Measurements from ENCODE around the gene GGTLC2.
"Not testable (repeated sequence)": the region's sequence is repeated elsewhere in the genome, so short reads cannot be mapped to it uniquely, and the experiment has no call there.

Gene GGTLC2

GRCh38 chr22:22685586-22685985 lies 41.2 kb downstream of the GGTLC2 start:
- no peaks in the 10 kb centered on the region for H3K9me3 ChIP-seq (ENCODE audit: control insufficient read depth, low read length)
- H3K27me3 ChIP-seq (replicated peaks; ENCODE audit: control insufficient read depth, insufficient read depth, low read length): peaks cover 3% of the 10 kb centered on the region
- no peaks in the 10 kb centered on the region for H3K36me3 ChIP-seq (ENCODE audit: control insufficient read depth, insufficient read depth, low read length, severe bottlenecking)
- no peak overlapping the region for H3K9ac ChIP-seq (ENCODE audit: low read length)
- peaks cover 24% of the 10 kb centered on the region for H3K4me1 ChIP-seq (ENCODE audit: control insufficient read depth, insufficient read depth, low read length)
- H3K4me3 ChIP-seq (ENCODE audit: low read length): no peak overlapping the region
- no peak for DNase-seq (ENCODE audit: low read depth)

DNA sequence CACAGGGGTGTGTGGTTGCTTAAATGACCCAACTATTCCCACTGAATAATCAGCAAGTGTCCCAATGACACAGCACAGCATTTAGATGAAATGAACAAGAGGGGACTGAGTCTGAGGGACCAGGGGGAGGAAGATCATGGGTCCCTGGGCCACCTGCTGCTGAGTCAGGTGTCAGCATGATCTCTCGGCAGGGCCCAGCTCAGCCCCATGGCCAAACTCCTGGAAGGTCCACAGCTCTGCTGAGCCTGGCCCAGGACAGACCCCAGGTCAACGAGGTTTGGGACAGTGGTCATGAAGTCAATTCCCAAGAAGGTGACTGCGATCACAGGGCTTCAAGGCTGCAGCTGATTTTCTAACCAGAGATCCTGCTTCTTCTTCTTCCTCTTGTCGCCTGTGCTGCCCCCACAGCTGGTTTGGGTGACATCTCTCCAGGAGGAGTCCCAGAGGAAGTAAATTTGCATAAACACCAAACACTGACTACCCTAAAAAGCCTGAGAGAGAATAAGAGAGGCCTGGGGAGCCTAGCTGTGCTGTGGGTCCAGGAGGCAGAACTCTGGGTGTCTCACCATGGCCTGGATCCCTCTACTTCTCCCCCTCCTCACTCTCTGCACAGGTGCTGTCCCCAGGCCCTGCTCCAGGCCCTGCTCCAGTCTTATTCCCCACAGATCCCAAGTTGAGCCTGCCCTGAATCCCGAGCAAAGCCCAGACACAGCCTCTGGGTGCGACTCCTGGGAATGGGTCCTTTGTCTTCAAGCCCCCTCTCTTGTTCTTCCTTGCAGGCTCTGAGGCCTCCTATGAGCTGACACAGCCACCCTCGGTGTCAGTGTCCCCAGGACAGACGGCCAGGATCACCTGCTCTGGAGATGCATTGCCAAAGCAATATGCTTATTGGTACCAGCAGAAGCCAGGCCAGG lies 42.0 kb downstream of the GGTLC2 start:
- H3K4me1 ChIP-seq (ENCODE audit: control insufficient read depth, insufficient read depth, low read length): peaks cover 28% of the 10 kb centered on the region
- H3K4me3 ChIP-seq (ENCODE audit: low read length); H3K36me3 ChIP-seq (ENCODE audit: control insufficient read depth, insufficient read depth, low read length, severe bottlenecking); H3K9me3 ChIP-seq (ENCODE audit: control insufficient read depth, low read length); H3K9ac ChIP-seq (ENCODE audit: low read length); DNase-seq (ENCODE audit: low read depth); H3K27me3 ChIP-seq (replicated peaks; ENCODE audit: control insufficient read depth, insufficient read depth, low read length): not testable (repeated sequence)

- H3K4me3 ChIP-seq (ENCODE audit: low read length): no peak overlapping the region
- peak; percentile 84 for DNase-seq (ENCODE audit: low read depth)
- no peaks in the 10 kb centered on the region for H3K36me3 ChIP-seq (ENCODE audit: control insufficient read depth, insufficient read depth, low read length, severe bottlenecking)
- H3K27me3 ChIP-seq (replicated peaks; ENCODE audit: control insufficient read depth, insufficient read depth, low read length): no peaks in the 10 kb centered on the region
- H3K9ac ChIP-seq (ENCODE audit: low read length): no peak overlapping the region
- peaks cover 39% of the 10 kb centered on the region for H3K4me1 ChIP-seq (ENCODE audit: control insufficient read depth, insufficient read depth, low read length)
- H3K9me3 ChIP-seq (ENCODE audit: control insufficient read depth, low read length): no peaks in the 10 kb centered on the region
Measured at GRCh38 chr22:22687638-22688500, 43.5 kb downstream of the GGTLC2 start.

- H3K9me3 ChIP-seq (ENCODE audit: control insufficient read depth, low read length): no peaks in the 10 kb centered on the region
- DNase-seq (ENCODE audit: low read depth): no peak
- H3K27me3 ChIP-seq (replicated peaks; ENCODE audit: control insufficient read depth, insufficient read depth, low read length): no peaks in the 10 kb centered on the region
- H3K4me1 ChIP-seq (ENCODE audit: control insufficient read depth, insufficient read depth, low read length): peaks cover 41% of the 10 kb centered on the region
- no peak overlapping the region for H3K4me3 ChIP-seq (ENCODE audit: low read length)
- H3K9ac ChIP-seq (ENCODE audit: low read length): no peak overlapping the region
- no peaks in the 10 kb centered on the region for H3K36me3 ChIP-seq (ENCODE audit: control insufficient read depth, insufficient read depth, low read length, severe bottlenecking)
Measured at GRCh38 chr22:22689621-22690345, 45.4 kb downstream of the GGTLC2 start.

- Histone ChIP-seq H3K4me1 (ENCODE audit: control insufficient read depth, insufficient read depth, low read length) (peaks cover 35% of the 10 kb centered on the region), H3K27me3 (replicated peaks; ENCODE audit: control insufficient read depth, insufficient read depth, low read length) (no peaks in the 10 kb centered on the region), H3K36me3 (ENCODE audit: control insufficient read depth, insufficient read depth, low read length, severe bottlenecking) (no peaks in the 10 kb centered on the region)
Measured at GRCh38 chr22:22691055-22691454, 46.6 kb downstream of the GGTLC2 start.

GRCh38 chr22:22691716-22692701 lies 47.6 kb downstream of the GGTLC2 start:
- Histone ChIP-seq H3K36me3 (ENCODE audit: control insufficient read depth, insufficient read depth, low read length, severe bottlenecking) (no peaks in the 10 kb centered on the region), H3K4me1 (ENCODE audit: control insufficient read depth, insufficient read depth, low read length) (peaks cover 35% of the 10 kb centered on the region), H3K4me3 (ENCODE audit: low read length) (no peak overlapping the region), H3K9ac (ENCODE audit: low read length) (no peak overlapping the region), H3K27me3 (replicated peaks; ENCODE audit: control insufficient read depth, insufficient read depth, low read length) (no peaks in the 10 kb centered on the region), H3K9me3 (ENCODE audit: control insufficient read depth, low read length) (no peaks in the 10 kb centered on the region)
- DNase-seq (ENCODE audit: low read depth): peak; percentile 9

More at GRCh38 chr22:22691055-22691454, 46.6 kb downstream of the GGTLC2 start:
- Histone ChIP-seq H3K4me3 (ENCODE audit: low read length) (no peak overlapping the region), H3K9me3 (ENCODE audit: control insufficient read depth, low read length) (no peaks in the 10 kb centered on the region), H3K9ac (ENCODE audit: low read length) (no peak overlapping the region)
- no peak for DNase-seq (ENCODE audit: low read depth)

- Histone ChIP-seq H3K36me3 (ENCODE audit: control insufficient read depth, insufficient read depth, low read length, severe bottlenecking) (no peaks in the 10 kb centered on the region), H3K4me3 (ENCODE audit: low read length) (no peak overlapping the region), H3K4me1 (ENCODE audit: control insufficient read depth, insufficient read depth, low read length) (peaks cover 35% of the 10 kb centered on the region), H3K27me3 (replicated peaks; ENCODE audit: control insufficient read depth, insufficient read depth, low read length) (no peaks in the 10 kb centered on the region), H3K9me3 (ENCODE audit: control insufficient read depth, low read length) (no peaks in the 10 kb centered on the region), H3K9ac (ENCODE audit: low read length) (no peak overlapping the region)
- DNase-seq (ENCODE audit: low read depth): peak; percentile 34
Measured at GRCh38 chr22:22692707-22693530, 48.5 kb downstream of the GGTLC2 start.

DNA sequence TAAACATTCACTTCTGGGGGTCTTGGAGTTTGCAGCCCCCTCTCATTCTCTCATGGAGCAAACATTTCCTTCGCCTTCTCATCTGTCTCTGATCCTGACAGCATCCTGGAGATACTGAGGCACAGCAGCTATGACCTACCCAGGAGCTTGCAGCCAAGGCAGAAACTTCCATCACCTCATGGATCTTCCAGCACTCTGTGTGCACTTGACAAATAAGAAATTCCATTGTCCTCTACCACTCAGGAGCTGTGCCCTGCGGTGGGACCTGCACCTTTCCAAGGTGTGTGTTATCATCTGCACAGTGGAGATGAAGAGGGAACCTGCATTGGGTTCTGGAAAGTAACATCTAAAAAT lies 49.1 kb downstream of the GGTLC2 start:
- Histone ChIP-seq H3K9ac (ENCODE audit: low read length) (no peak overlapping the region), H3K36me3 (ENCODE audit: control insufficient read depth, insufficient read depth, low read length, severe bottlenecking) (no peaks in the 10 kb centered on the region), H3K4me1 (ENCODE audit: control insufficient read depth, insufficient read depth, low read length) (peaks cover 35% of the 10 kb centered on the region), H3K4me3 (ENCODE audit: low read length) (no peak overlapping the region), H3K27me3 (replicated peaks; ENCODE audit: control insufficient read depth, insufficient read depth, low read length) (no peaks in the 10 kb centered on the region), H3K9me3 (ENCODE audit: control insufficient read depth, low read length) (no peaks in the 10 kb centered on the region)
- DNase-seq (ENCODE audit: low read depth): no peak

GRCh38 chr22:22694106-22694505 lies 49.7 kb downstream of the GGTLC2 start:
- no peak overlapping the region for H3K4me3 ChIP-seq (ENCODE audit: low read length)
- peaks cover 35% of the 10 kb centered on the region for H3K4me1 ChIP-seq (ENCODE audit: control insufficient read depth, insufficient read depth, low read length)
- H3K27me3 ChIP-seq (replicated peaks; ENCODE audit: control insufficient read depth, insufficient read depth, low read length): no peaks in the 10 kb centered on the region
- no peak for DNase-seq (ENCODE audit: low read depth)
- no peaks in the 10 kb centered on the region for H3K9me3 ChIP-seq (ENCODE audit: control insufficient read depth, low read length)
- no peaks in the 10 kb centered on the region for H3K36me3 ChIP-seq (ENCODE audit: control insufficient read depth, insufficient read depth, low read length, severe bottlenecking)
- H3K9ac ChIP-seq (ENCODE audit: low read length): no peak overlapping the region

DNA sequence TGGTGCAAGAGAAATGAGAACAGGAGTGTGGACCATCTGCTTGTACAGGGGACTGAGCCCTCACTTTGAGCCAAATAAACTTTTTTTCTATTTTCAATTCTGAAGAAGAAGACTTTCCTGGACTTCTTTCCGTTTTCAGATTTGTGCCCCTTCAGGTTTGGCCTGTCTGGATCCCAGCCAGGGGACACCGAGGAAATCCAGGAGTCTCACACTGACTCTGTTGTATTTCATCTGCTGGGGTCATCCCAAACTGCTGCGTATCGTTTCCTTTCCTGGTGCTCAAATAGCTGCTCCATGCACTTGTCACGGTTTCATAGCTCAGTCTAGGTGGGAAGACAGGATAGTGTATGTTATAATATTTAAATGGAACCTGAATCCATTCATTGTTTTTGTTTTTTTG lies 51.7 kb downstream of the GGTLC2 start:
- H3K36me3 ChIP-seq (ENCODE audit: control insufficient read depth, insufficient read depth, low read length, severe bottlenecking): no peaks in the 10 kb centered on the region
- H3K4me3 ChIP-seq (ENCODE audit: low read length): no peak overlapping the region
- H3K27me3 ChIP-seq (replicated peaks; ENCODE audit: control insufficient read depth, insufficient read depth, low read length): peaks cover 3% of the 10 kb centered on the region
- H3K9me3 ChIP-seq (ENCODE audit: control insufficient read depth, low read length): no peaks in the 10 kb centered on the region
- peaks cover 29% of the 10 kb centered on the region for H3K4me1 ChIP-seq (ENCODE audit: control insufficient read depth, insufficient read depth, low read length)
- no peak overlapping the region for H3K9ac ChIP-seq (ENCODE audit: low read length)
- no peak for DNase-seq (ENCODE audit: low read depth)

All from adipocyte (in vitro differentiated cells).